Stimulated activated CD4-positive, alpha-beta T cell treated with anti-CD3 and anti-CD28 coated beads, Interleukin-12 subunit alpha, Interleukin-12 subunit beta, amount 100 ng/mL, for 24 hours (primary cell): ENCODE measurements around the gene GSG1L2.

Experiments
- DNase-seq, 2 experiments: peaks; one replicate each; pipeline ENCODE4 v3.0.0-alpha.2; 2020; ENCODE audit warnings: low read depth in 2 of 2

The GSG1L2 gene

GRCh38 chr17:9824797-9825338 lies 3.0 kb upstream of the GSG1L2 start:
- DNase-seq = no peak

DNA sequence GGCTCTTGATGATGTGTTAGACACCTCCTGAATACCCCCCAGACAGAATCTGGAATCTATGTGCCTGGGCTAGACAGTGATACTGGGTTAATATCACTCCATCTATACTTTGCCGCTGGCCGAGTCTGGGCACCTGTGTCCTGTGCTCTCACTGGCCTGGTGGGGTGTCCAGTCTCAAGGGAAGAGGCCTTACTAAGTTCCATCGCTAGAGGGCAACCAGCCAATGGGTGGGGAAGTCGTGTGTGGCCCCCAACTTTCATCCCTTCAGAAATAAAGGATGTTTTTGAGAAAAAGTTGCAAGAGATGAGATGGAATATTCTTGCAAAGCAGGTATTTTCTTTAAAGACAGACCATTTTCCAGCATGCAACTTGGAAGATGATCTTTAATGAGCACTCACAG lies 2.2 kb upstream of the GSG1L2 start:
- DNase-seq = no peak

GRCh38 chr17:9820448-9820847 lies 1.4 kb downstream of the GSG1L2 start:
- no peak for DNase-seq

DNA sequence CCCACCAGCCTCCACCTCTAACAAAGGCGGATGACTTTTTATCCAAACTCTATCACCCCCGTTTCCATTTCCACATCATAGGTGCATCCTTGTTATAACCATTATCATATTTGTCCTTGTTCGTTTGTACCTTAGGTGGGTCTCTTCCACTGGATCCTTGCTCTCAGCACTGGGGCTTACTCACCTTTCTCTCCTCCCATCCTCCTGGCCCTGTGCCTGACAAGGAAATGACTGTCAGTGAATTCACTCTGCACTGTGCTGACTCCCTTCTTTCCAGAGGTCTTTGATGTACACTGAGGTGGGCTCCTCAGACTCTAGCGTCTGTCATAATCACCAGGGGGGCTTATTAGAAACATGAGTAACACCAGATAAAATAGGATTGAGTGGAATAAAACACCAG lies 3.1 kb downstream of the GSG1L2 start:
- no peak for DNase-seq

DNA sequence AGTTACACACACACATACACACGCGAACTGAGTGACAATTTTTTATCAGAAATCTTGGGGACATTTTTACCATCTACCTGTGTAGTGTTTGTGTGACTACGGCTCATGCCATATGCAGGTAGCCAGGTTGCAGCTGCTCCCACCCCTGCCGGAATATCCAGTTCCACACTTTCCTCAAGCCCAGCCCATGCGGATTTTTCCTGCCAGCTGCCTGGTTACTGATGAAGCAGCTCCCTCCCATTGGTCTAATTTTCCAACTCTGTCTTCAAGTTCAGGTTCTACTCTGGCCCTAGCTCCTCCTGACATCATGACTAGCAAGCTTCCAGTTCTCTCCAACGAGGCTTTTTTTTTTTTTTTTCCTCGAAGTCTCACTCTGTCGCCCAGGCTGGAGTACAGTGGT lies 4.8 kb downstream of the GSG1L2 start:
- DNase-seq = no peak

DNA sequence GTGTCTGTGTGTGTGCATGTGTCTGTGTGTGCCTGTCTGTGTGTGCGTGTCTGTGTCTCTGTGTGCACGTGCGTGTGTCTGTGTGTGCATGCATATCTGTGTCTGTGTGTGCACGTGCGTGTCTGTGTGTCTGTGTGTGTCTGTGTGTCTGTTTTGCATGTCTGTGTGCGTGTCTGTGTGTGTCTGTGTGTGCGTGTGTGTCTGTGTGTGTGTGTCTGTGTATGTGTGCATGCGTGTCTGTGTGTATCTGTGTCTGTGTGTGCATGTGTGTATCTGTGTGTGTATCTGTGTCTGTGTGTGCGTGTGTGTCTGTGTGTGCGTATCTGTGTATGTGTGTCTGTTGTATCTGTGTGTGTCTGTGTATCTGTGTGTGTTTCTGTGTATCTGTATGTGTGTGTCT lies 5.4 kb downstream of the GSG1L2 start:
- DNase-seq = no peak

DNA sequence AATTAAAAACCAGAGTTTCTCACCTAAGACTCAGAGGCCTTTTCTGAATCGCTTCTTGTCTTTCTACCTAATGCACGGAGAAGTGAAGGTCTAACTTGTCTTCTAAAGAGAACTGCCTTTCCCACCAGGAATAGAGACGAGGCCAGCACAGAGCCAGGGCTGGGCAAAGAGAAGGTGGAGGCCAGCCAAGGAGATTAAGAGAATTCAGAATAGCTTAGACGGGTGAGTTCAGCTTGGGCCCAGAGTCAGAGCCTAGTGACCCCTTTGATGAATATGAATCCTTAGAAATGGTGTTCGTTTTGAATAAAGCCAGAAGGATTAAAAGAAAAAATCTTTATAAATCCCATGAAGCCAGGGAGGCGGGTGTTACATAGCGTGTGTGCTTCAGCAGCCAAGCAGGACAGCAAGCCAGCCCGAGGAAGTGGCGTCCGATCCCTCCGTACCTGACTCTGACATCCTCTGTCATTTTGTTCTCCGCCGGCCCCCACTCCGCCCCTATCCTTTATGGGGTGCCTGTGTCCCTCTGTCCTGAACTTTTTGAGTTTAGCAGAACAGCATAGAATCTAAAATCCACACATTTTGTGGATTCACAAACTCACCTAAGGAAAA lies 7.4 kb downstream of the GSG1L2 start:
- no peak for DNase-seq

GRCh38 chr17:9813166-9813565 lies 8.7 kb downstream of the GSG1L2 start:
- DNase-seq = no peak

DNA sequence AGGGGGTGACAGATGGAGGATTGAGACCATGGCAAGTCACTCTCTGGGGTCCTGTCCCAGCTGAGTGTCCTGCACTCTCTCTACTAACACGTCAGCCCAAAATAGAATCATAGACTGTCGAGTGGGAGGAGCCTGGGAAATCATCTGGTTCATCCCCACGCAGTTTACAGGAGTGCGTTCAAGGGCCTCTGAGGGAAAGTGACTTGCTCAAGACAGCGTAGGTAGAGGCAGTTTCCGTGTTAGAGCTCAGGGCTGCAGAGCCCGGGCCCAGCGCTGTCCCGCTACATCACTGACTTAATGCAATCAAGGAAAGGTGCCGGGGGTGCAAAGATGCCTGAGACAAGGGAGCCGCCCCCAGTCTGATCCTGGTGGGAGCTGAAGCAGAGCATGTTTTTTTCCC lies 10.3 kb downstream of the GSG1L2 start:
- no peak for DNase-seq

DNA sequence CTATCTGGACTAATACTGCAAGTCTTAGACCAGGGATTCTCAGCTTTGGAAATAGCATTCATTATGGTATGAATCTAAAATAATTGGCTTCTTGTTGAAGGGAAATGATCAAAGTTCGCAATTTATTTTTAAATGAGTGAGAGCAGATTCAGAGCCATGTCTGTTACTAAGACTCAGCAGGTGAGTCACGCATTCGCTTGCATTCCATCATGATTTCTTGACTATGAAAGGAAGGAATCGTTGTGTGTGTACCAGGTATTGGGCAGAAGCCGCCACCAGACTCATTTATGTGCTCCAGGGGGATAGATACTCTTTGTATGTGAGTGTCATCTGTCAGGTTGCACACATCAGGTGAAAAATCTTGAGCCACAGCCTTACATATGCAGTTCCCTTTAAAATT lies 10.8 kb downstream of the GSG1L2 start:
- DNase-seq = no peak

DNA sequence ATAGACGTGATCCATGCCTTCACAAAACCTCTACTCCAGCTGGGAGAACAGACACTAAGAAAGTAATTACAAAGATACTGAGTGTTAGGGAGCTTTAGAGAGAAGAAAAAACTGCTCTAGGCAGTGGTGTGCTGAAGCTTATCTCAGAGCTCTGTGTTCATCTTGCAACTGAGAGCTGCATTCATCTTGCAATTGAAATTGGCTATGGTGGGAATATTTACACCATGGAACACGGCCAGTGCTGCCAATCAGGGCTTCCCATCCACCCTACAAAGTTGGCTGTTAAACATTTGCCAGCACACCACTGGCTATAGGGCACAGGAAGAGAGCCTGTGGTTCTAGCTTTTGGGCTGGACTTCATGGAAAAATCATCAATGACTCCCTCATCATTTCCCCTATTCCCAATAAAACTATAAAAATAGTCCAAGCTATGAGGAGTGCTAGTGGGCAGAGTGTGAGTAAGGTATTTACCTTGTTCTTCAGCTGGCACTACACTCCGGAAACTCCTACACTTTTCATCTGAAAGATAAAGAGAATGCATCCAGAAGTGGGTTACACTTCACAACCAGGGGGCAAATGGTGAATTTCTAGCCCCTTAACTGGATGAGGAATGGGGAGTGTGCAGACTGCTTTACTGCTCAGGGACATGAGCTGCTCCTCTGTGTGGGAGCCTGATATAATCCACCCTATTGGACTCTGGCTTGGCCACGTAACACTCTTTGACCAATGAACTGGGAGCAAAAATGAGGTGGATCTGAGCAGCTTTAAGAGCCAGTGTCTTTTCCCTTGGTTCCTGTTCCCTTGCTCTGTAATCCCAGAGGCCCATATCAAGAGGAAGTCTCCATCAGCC lies 11.6 kb downstream of the GSG1L2 start:
- no peak for DNase-seq

GRCh38 chr17:9809409-9809808 lies 12.5 kb downstream of the GSG1L2 start:
- DNase-seq = no peak

DNA sequence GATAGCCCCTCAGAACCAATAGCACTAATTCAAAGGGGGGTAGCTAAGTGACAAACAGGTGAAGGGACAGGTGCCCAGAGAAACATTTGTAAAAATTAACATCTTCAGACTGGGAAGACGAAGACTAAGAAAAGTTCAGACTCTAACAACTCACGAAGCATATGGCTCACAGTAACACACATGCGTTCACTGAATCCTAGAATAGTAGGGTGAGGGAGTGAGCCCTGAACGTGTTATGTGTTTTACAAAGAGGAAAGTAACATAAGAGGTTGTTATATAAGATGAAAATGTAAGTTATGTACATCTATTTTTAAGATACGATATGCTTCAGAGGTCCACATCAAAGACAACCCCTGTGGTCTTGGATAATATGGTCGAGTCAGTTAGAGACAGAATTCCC lies 15.2 kb downstream of the GSG1L2 start:
- no peak for DNase-seq

DNA sequence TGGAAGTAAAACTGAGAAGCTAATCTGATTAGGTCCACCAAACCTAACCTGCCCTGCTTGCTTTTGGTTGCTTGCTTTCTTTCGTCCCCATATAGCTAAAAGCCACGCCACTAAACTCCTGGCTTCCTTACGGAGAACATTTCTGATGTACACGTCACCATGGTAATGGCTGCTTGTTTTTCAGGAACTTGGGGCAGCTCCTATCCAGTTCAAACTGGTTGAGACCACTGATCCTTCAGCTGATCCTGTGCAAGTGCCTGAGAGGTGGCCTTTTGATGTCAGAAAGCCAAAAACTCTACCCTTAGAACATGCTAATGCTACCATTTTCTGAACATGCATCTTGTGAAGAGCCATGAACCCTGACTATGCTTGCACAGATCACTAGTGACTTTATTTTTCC lies 16.1 kb downstream of the GSG1L2 start:
- no peak for DNase-seq

GRCh38 chr17:9802697-9803096 lies 19.2 kb downstream of the GSG1L2 start:
- DNase-seq = no peak

- DNase-seq = no peak
Measured at GRCh38 chr17:9802294-9802693, 19.6 kb downstream of the GSG1L2 start.

GRCh38 chr17:9801505-9801904 lies 20.4 kb downstream of the GSG1L2 start:
- no peak for DNase-seq

DNA sequence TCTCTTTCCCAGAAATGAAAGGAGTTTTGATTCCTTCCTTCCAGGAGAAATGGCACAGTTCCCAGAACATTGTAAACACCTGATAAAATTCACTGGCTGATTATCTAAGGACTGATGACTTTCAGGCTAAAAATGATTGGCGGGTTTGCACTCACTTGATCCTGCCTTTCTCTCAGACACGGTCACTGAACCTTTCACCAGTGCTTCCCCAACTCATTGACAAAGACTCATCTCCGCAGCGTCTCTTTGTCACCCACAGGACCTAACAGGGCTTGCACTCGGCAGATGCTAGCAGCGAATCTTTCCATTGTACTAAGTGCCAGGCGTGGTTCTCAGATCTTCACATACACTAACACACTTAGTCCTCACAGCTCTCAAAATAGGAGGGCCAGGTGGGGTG lies 23.2 kb downstream of the GSG1L2 start:
- DNase-seq = no peak

DNA sequence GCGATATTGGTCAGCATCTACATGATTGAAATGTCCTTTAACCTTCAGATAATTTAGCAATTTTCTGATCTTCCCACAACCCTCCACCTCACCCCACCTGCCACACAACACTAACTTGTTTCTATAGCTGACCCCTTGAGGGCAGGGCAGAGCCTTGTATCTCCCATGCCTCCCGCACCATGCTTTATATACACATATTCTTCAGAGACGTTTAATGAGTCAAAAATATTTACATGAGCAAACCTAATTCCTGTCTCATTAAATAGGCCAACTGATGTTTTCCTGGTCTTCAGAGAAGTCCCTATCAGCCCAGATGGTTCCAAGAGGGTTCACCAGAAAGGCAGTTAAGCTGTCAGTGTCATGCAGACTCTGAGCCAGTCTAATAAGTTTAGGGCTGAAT lies 23.9 kb downstream of the GSG1L2 start:
- DNase-seq = no peak

- no peak for DNase-seq
Measured at GRCh38 chr17:9792181-9792840, 29.6 kb downstream of the GSG1L2 start.

DNA sequence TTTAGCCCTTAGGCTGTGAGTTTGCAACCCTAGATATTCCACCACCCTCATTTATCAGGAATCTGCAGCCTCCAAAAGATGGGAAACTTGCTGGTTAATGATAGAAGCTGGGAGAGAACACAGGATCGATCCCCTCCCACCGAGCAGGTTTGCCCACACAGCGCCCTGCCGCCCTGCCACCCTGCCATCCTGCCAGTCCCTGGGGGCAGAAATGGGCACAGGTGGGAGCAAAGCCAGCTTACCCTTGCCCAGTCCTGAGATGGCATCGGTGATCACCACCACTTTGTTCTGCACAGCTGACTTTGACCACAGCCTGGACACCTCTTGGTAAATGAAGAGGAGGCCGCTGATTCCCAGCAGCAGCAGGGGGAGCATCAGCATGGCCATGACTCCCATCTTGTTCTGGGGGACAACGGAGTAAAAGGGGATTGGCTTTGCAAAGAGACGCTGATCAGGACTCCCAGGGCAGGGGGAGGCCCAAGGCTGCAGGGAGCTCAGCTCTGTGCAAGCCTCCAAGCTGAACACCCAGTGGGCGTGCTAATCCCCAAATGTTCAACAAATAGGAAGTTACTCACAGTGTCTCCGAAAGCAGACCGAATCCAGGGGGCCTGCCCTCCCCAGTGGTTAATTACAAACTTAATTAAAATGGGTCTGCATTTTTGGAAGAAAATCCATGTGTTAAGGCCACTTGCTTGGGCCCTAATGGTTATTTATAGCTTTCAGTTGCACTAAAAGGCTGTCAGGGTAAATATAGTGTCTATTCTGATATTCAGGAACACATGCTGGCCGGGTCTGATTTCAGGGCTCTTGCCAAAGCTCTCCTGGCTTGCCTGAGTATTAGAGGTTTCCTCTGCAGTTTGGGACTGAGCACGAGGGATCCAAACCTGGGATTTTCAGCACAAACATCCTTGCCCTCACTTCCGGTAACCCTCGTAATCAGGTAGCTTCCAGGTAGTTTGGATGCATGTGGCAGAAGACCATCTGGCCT lies 30.7 kb downstream of the GSG1L2 start, which contains the start of gene DHRS7C:
TSS of gene DHRS7C (minus strand) at position 704 of the 988 bp plus-strand sequence. CDS start at position 396, 308 bp downstream.
- no peak for DNase-seq
